CD4-positive, alpha-beta T cell treated with Interleukin-2 at 100 ng/mL for 4 hours (primary cell): ENCODE data around the gene RPS6KA2.
"Not testable (repeated sequence)": the region's sequence is repeated elsewhere in the genome, so short reads cannot be mapped to it uniquely, and the experiment has no call there.

Experiments
- DNase-seq: peaks from one replicate; pipeline ENCODE4 v3.0.0-alpha.2; 2020; ENCODE audit warnings: low spot score

Gene RPS6KA2

GRCh38 chr6:166635013-166635970 lies 8.2 kb upstream of the RPS6KA2 start:
- DNase-seq: no peak

GRCh38 chr6:166634581-166634980 lies 7.5 kb upstream of the RPS6KA2 start:
- DNase-seq: not testable (repeated sequence)

- DNase-seq: no peak
Observed at GRCh38 chr6:166633732-166634535, 6.9 kb upstream of the RPS6KA2 start.

GRCh38 chr6:166632731-166633130 lies 5.7 kb upstream of the RPS6KA2 start:
- DNase-seq: no peak

- no peak for DNase-seq
Observed at GRCh38 chr6:166630462-166630861, 3.4 kb upstream of the RPS6KA2 start.

- DNase-seq: no peak
Observed at GRCh38 chr6:166629628-166630027, 2.6 kb upstream of the RPS6KA2 start.

- DNase-seq: peak; percentile 52
Observed at GRCh38 chr6:166627875-166628801, 1.1 kb upstream of the RPS6KA2 start.

GRCh38 chr6:166626177-166627032 lies 646 bp downstream of the RPS6KA2 start:
- DNase-seq: peak; percentile 12

- no peak for DNase-seq
Observed at GRCh38 chr6:166625356-166625755, 1.7 kb downstream of the RPS6KA2 start.

- DNase-seq: no peak
Observed at GRCh38 chr6:166624275-166624674, 2.8 kb downstream of the RPS6KA2 start.

- no peak for DNase-seq
Observed at GRCh38 chr6:166623318-166623717, 3.7 kb downstream of the RPS6KA2 start.

- no peak for DNase-seq
Observed at GRCh38 chr6:166621114-166621540, 5.9 kb downstream of the RPS6KA2 start.

GRCh38 chr6:166620478-166621113 lies 6.5 kb downstream of the RPS6KA2 start:
- DNase-seq: no peak

- DNase-seq: no peak
Observed at GRCh38 chr6:166619912-166620311, 7.1 kb downstream of the RPS6KA2 start.

- DNase-seq: no peak
Observed at GRCh38 chr6:166618866-166619761, 7.9 kb downstream of the RPS6KA2 start.

- no peak for DNase-seq
Observed at GRCh38 chr6:166618251-166618650, 8.8 kb downstream of the RPS6KA2 start.

- no peak for DNase-seq
Observed at GRCh38 chr6:166617359-166617758, 9.7 kb downstream of the RPS6KA2 start.

GRCh38 chr6:166616261-166617238 lies 10.5 kb downstream of the RPS6KA2 start:
- DNase-seq: no peak
